ENCODE results near the gene ZNF138. TPM values are rescaled to one million over a fixed set of nuclear protein-coding genes. Genes with fewer than 3 reads are reported as not detected.

ZNF138 gene
- total RNA-seq, 1 donor from 2014 or later = 18.5 TPM

GRCh38 chr7:64863969-64864368, 69.7 kb downstream of the ZNF138 start:
- Mint-ChIP-seq H3K27ac (ENCODE audit: unreplicated experiment) (no peak overlapping the region), H3K27me3 (ENCODE audit: low read depth) (peaks cover 5% of the 10 kb centered on the region), H3K4me1 (no peaks in the 10 kb centered on the region), H3K4me3 (no peak overlapping the region), H3K36me3 (ENCODE audit: low read depth) (no peaks in the 10 kb centered on the region), H3K9me3 (peaks cover 7% of the 10 kb centered on the region)
- no peak for DNase-seq (ENCODE audit: low read depth, low spot score)
- TF ChIP-seq, protein P1, sequence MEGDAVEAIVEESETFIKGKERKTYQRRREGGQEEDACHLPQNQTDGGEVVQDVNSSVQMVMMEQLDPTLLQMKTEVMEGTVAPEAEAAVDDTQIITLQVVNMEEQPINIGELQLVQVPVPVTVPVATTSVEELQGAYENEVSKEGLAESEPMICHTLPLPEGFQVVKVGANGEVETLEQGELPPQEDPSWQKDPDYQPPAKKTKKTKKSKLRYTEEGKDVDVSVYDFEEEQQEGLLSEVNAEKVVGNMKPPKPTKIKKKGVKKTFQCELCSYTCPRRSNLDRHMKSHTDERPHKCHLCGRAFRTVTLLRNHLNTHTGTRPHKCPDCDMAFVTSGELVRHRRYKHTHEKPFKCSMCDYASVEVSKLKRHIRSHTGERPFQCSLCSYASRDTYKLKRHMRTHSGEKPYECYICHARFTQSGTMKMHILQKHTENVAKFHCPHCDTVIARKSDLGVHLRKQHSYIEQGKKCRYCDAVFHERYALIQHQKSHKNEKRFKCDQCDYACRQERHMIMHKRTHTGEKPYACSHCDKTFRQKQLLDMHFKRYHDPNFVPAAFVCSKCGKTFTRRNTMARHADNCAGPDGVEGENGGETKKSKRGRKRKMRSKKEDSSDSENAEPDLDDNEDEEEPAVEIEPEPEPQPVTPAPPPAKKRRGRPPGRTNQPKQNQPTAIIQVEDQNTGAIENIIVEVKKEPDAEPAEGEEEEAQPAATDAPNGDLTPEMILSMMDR (conservative IDR thresholded peaks at IDR 0.05) = no peak

GRCh38 chr7:64867863-64868440, 73.7 kb downstream of the ZNF138 start:
- H3K4me3 Mint-ChIP-seq = no peak overlapping the region
- no peaks in the 10 kb centered on the region for H3K4me1 Mint-ChIP-seq
- no peak overlapping the region for H3K27ac Mint-ChIP-seq (ENCODE audit: unreplicated experiment)
- no peaks in the 10 kb centered on the region for H3K36me3 Mint-ChIP-seq (ENCODE audit: low read depth)
- DNase-seq (ENCODE audit: low read depth, low spot score) = no peak
- TF ChIP-seq, protein P1 (conservative IDR thresholded peaks at IDR 0.05) = no peak
- H3K9me3 Mint-ChIP-seq = peaks cover 7% of the 10 kb centered on the region
- peaks cover 5% of the 10 kb centered on the region for H3K27me3 Mint-ChIP-seq (ENCODE audit: low read depth)

GRCh38 chr7:64868499-64868898, 74.3 kb downstream of the ZNF138 start:
- Mint-ChIP-seq H3K27ac (ENCODE audit: unreplicated experiment) (no peak overlapping the region), H3K4me1 (no peaks in the 10 kb centered on the region), H3K9me3 (peaks cover 7% of the 10 kb centered on the region), H3K36me3 (ENCODE audit: low read depth) (no peaks in the 10 kb centered on the region), H3K4me3 (no peak overlapping the region), H3K27me3 (ENCODE audit: low read depth) (peaks cover 5% of the 10 kb centered on the region)
- TF ChIP-seq, protein P1 (conservative IDR thresholded peaks at IDR 0.05) = no peak
- no peak for DNase-seq (ENCODE audit: low read depth, low spot score)

- Mint-ChIP-seq H3K9me3 (peaks cover 5% of the 10 kb centered on the region), H3K27ac (ENCODE audit: unreplicated experiment) (no peak overlapping the region), H3K4me1 (no peaks in the 10 kb centered on the region), H3K27me3 (ENCODE audit: low read depth) (peaks cover 5% of the 10 kb centered on the region), H3K4me3 (no peak overlapping the region), H3K36me3 (ENCODE audit: low read depth) (no peaks in the 10 kb centered on the region)
- TF ChIP-seq, protein P1 (conservative IDR thresholded peaks at IDR 0.05) = no peak
- no peak for DNase-seq (ENCODE audit: low read depth, low spot score)
Measured at GRCh38 chr7:64869121-64869725, 75.0 kb downstream of the ZNF138 start.

DNA sequence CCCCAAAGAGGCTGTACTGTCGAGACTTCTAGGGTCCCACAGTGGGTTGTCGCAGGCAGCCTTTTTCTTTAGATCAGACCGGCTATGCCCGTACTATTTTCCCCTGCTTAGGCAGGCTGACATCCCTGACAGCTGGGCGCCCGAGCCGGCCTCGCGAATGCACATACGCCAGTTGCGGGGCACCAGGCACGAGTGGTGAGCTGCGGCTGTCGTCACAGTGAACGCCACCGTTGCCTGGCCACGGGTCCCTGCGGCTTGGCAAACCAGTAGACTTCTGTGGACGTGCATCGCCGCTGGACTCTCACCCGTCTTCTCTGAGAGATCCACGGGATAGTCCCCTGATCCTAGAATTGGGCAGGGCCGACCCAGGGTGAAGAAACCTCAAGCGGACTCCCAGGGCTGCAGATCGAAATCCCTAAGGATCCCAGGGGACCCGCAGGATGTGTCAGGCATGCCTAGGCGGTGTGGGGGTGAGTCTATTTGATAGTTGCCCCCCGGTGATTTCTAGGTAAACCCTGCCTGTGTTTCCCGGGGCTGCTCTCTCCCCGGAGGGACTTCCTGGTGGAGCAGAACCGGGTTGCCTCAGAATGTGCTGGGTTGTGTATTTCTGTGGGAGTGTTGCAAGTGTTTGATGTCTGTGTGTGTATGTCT, 75.8 kb downstream of the ZNF138 start:
- H3K9me3 Mint-ChIP-seq = peaks cover 4% of the 10 kb centered on the region
- TF ChIP-seq, protein P1 (conservative IDR thresholded peaks at IDR 0.05) = no peak
- no peaks in the 10 kb centered on the region for H3K36me3 Mint-ChIP-seq (ENCODE audit: low read depth)
- H3K27ac Mint-ChIP-seq (ENCODE audit: unreplicated experiment) = no peak overlapping the region
- no peak overlapping the region for H3K4me3 Mint-ChIP-seq
- H3K27me3 Mint-ChIP-seq (ENCODE audit: low read depth) = peaks cover 5% of the 10 kb centered on the region
- H3K4me1 Mint-ChIP-seq = no peaks in the 10 kb centered on the region
- no peak for DNase-seq (ENCODE audit: low read depth, low spot score)
